WTC11 (cell line): ENCODE measurements around the gene KLHL22. TPM values are rescaled to one million over a fixed set of nuclear protein-coding genes. Genes with fewer than 3 reads are reported as not detected.

Experiments used
- ATAC-seq: fragments of 200-7000 bp; cut with Tn5 transposase; 2 replicates; pipeline ENCODE4 v1.10.0; 2021; ENCODE audit warnings: mild to moderate bottlenecking, moderate library complexity
- CTCF ChIA-PET: fragments of 300-600 bp; sonication (Branson Sonifier 250); formaldehyde crosslinking; loops from one replicate; lab custom pipeline; 2021; ENCODE audit warnings: antibody characterized with exemption; lab: Charles Lee
- POLR2A ChIA-PET: fragments of 350-600 bp; sonication (Branson Sonifier 250); formaldehyde crosslinking; loops from one replicate; lab custom pipeline; 2021; ENCODE audit warnings: antibody characterized with exemption; lab: Charles Lee
- DNase-seq: peaks from one replicate; pipeline ENCODE4 v3.0.0; 2021; ENCODE audit warnings: low spot score
- H3K27ac Mint-ChIP-seq: 2 replicates; pipeline ENCODE4 v1.8.0; 2021; ENCODE audit warnings: mixed read lengths
- H3K27me3 Mint-ChIP-seq: 2 replicates; pipeline ENCODE4 v1.8.0; 2021; ENCODE audit warnings: low read depth, mild to moderate bottlenecking, moderate library complexity, mixed read lengths
- H3K36me3 Mint-ChIP-seq: 2 replicates; pipeline ENCODE4 v1.8.0; 2021; ENCODE audit warnings: mixed read lengths
- H3K4me1 Mint-ChIP-seq: 2 replicates; pipeline ENCODE4 v1.8.0; 2022; ENCODE audit warnings: mixed read lengths
- H3K4me3 Mint-ChIP-seq: 2 replicates; pipeline ENCODE4 v1.8.0; 2021; ENCODE audit warnings: mild to moderate bottlenecking, moderate library complexity, mixed read lengths
- H3K9me3 Mint-ChIP-seq: 2 replicates; pipeline ENCODE4 v1.8.0; 2021; ENCODE audit warnings: mixed read lengths
- AFF4 ChIP-seq: sonication (generic); formaldehyde crosslinking; IDR thresholded peaks from 2 replicates; pipeline ENCODE4 v1.8.1; 2023; ENCODE audit warnings: mild to moderate bottlenecking, missing genetic modification reagents, borderline replicate concordance
- CTCF ChIP-seq: fragments of 200-600 bp; IDR thresholded peaks from 2 replicates; pipeline ENCODE4 v1.8.0; 2022; ENCODE audit warnings: antibody characterized with exemption
- E2F5 ChIP-seq: sonication (generic); formaldehyde crosslinking; IDR thresholded peaks from 2 replicates; pipeline ENCODE4 v1.8.1; 2022; ENCODE audit warnings: mild to moderate bottlenecking, moderate library complexity, missing genetic modification reagents
- ESRRA ChIP-seq: sonication (generic); formaldehyde crosslinking; IDR thresholded peaks from 2 replicates; pipeline ENCODE4 v1.8.1; 2022; ENCODE audit warnings: mild to moderate bottlenecking, missing genetic modification reagents, borderline replicate concordance
- JAZF1 ChIP-seq: fragments of 250-450 bp; sonication (Bioruptor Pico); IDR thresholded peaks from 2 replicates; pipeline ENCODE4 v1.9.0; 2021; ENCODE audit warnings: moderate library complexity, mild to moderate bottlenecking, inconsistent platforms
- MLX ChIP-seq: sonication (generic); formaldehyde crosslinking; IDR thresholded peaks from 2 replicates; pipeline ENCODE4 v1.8.1; 2023; ENCODE audit warnings: mild to moderate bottlenecking, missing genetic modification reagents, moderate library complexity
- NFYB ChIP-seq: sonication (generic); formaldehyde crosslinking; conservative IDR thresholded peaks from 2 replicates; pipeline ENCODE4 v1.8.0; 2022; ENCODE audit warnings: low read depth, missing genetic modification reagents
- TEAD1 ChIP-seq: sonication (generic); formaldehyde crosslinking; IDR thresholded peaks from 2 replicates; pipeline ENCODE4 v1.8.0; 2022; ENCODE audit warnings: mild to moderate bottlenecking, missing genetic modification reagents
- USF1 ChIP-seq: sonication (generic); formaldehyde crosslinking; IDR thresholded peaks from 2 replicates; pipeline ENCODE4 v1.8.0; 2022; ENCODE audit warnings: mild to moderate bottlenecking, missing genetic modification reagents
- ZBTB21 ChIP-seq: sonication (generic); formaldehyde crosslinking; IDR thresholded peaks from 2 replicates; pipeline ENCODE4 v1.8.1; 2023; ENCODE audit warnings: mild to moderate bottlenecking, missing genetic modification reagents, borderline replicate concordance
- total RNA-seq: library from RNA; stranded (reverse); gene quantifications from 3 replicates; pipeline ENCODE4 v1.2.3, GENCODE V29; 2021

The KLHL22 gene
- total RNA-seq, 1 experiment from 2014 or later: 15.7 TPM

GRCh38 chr22:20434773-20435172, 60.8 kb downstream of the KLHL22 start:
- peak overlapping the region; percentile 14; the same call in 1 of the 2 replicates for H3K4me3 Mint-ChIP-seq
- DNase-seq (no peak), ATAC-seq (no peak)
- no peaks in the 10 kb centered on the region for H3K9me3 Mint-ChIP-seq
- ChIA-PET CTCF (interaction anchor here (5.7 kb wide), 1 partner anchor 17 kb away, joined by 31 read pairs; no protein-coding TSS in a partner anchor), POLR2A (no interaction called here)
- TF ChIP-seq NFYB (CRISPR knock-in tag) (no peak), USF1 (CRISPR knock-in tag) (no peak), MLX (CRISPR knock-in tag) (no peak), TEAD1 (CRISPR knock-in tag) (no peak), E2F5 (CRISPR knock-in tag) (no peak)
- H3K27me3 Mint-ChIP-seq: peaks cover 80% of the 10 kb centered on the region
- H3K4me1 Mint-ChIP-seq: peaks cover 31% of the 10 kb centered on the region
- no peaks in the 10 kb centered on the region for H3K36me3 Mint-ChIP-seq
- no peak overlapping the region for H3K27ac Mint-ChIP-seq

GRCh38 chr22:20434264-20434751, 61.3 kb downstream of the KLHL22 start:
- ChIA-PET POLR2A (no interaction called here), CTCF (interaction anchor here (5.7 kb wide), 1 partner anchor 16 kb away, joined by 31 read pairs; no protein-coding TSS in a partner anchor)
- Mint-ChIP-seq H3K9me3 (no peaks in the 10 kb centered on the region), H3K4me1 (peaks cover 28% of the 10 kb centered on the region), H3K27ac (no peak overlapping the region), H3K4me3 (no peak overlapping the region), H3K27me3 (peaks cover 80% of the 10 kb centered on the region), H3K36me3 (no peaks in the 10 kb centered on the region)
- TF ChIP-seq MLX (CRISPR knock-in tag): no peak
- no peak for TF ChIP-seq ESRRA
- no peak for TF ChIP-seq ZBTB21 (CRISPR knock-in tag)
- no peak for TF ChIP-seq AFF4
- ATAC-seq (no peak), DNase-seq (no peak)

- CTCF ChIA-PET: interaction anchor here (5.7 kb wide), 1 partner anchor 16 kb away, joined by 31 read pairs; no protein-coding TSS in a partner anchor
- Mint-ChIP-seq H3K9me3 (no peaks in the 10 kb centered on the region), H3K27me3 (peaks cover 79% of the 10 kb centered on the region), H3K36me3 (peaks cover 2% of the 10 kb centered on the region), H3K27ac (no peak overlapping the region), H3K4me1 (peaks cover 28% of the 10 kb centered on the region), H3K4me3 (no peak overlapping the region)
- no peak for TF ChIP-seq JAZF1
- TF ChIP-seq MLX (CRISPR knock-in tag): no peak
- TF ChIP-seq CTCF: no peak
- POLR2A ChIA-PET: interaction anchor here (0.6 kb wide), 1 partner anchor 482 kb away, joined by 3 read pairs; no protein-coding TSS in a partner anchor
- ATAC-seq (no peak), DNase-seq (no peak)
These were observed 61.8 kb downstream of the KLHL22 start for GRCh38 chr22:20433686-20434241.
